22Rv1 (cell line): ENCODE results near the gene ERI3.

Experiments used
- CTCF ChIP-seq: fragments of 450-650 bp; IDR thresholded peaks from 2 replicates; pipeline ENCODE4 v1.5.1; 2017; ENCODE audit warnings: mild to moderate bottlenecking
- ZFX ChIP-seq: fragments of 450-650 bp; IDR thresholded peaks from 2 replicates; pipeline ENCODE4 v1.6.1; 2017; ENCODE audit warnings: antibody characterized with exemption, borderline replicate concordance

DNA sequence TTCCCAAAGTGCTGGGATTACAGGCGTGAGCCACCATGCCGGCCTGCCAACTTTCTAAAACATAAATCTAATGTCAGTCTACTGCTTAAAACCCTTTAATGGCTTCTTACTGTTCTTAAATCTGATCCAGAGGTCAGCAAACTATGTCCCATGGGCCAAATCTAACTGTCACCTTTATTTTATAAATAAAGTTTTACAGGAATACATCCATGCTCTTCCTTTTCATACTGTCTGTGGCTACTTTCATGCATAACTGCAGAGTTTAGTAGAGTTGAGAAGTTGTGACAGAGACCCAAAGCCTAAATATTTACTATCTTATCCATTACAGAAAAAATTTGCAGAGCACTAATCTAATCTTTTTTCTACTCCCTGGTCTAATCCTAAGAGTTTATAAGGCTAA lies 3.8 kb downstream of the ERI3 start:
- TF ChIP-seq CTCF: no peak
- no peak for TF ChIP-seq ZFX
